Measurements from ENCODE around the gene RHBDL2. TPM values are rescaled to one million over a fixed set of nuclear protein-coding genes. Genes with fewer than 3 reads are reported as not detected.

Gene RHBDL2
- total RNA-seq, 2 experiments from 2014 or later = not detected

DNA sequence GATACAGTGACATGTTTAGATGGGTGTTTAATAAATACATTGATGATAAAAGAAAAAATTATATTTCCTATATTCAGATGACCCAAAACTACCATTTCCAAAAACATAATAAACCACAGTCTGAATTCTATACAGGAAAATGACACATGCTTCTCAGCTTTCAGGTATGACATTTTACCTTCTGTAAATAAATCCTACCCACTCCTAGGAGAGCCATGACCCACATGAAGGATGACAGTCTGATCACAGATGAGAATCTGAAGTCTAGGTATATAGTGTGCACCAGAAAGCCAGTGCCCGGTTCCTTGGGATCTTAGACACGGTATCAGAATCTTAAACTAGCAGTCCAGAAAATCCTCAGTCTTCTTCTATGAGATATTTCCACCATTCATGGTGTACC, 56.5 kb downstream of the RHBDL2 start:
- DNase-seq = no peak
- Mint-ChIP-seq H3K9me3 (no peaks in the 10 kb centered on the region), H3K36me3 (ENCODE audit: low read depth) (no peaks in the 10 kb centered on the region), H3K27ac (no peak overlapping the region), H3K4me3 (no peak overlapping the region), H3K4me1 (ENCODE audit: low read depth) (no peaks in the 10 kb centered on the region), H3K27me3 (no peaks in the 10 kb centered on the region)
- Histone ChIP-seq H3K9me3 (ENCODE audit: control insufficient read depth in 1 of 2, insufficient read depth in 1 of 2, low read length in 2 of 2) (no peaks in the 10 kb centered on the region), H3K27me3 (ENCODE audit: control insufficient read depth in 1 of 2, insufficient read depth in 2 of 2, low read length in 2 of 2) (no peaks in the 10 kb centered on the region), H3K27ac (ENCODE audit: low read depth in 1 of 2, low read length in 2 of 2) (no peak overlapping the region), H3K36me3 (ENCODE audit: insufficient read depth, low read length) (no peaks in the 10 kb centered on the region), H3K4me3 (ENCODE audit: low read length) (no peak overlapping the region), H3K4me1 (ENCODE audit: insufficient read depth, low read length) (no peaks in the 10 kb centered on the region)
- ATAC-seq (ENCODE audit: poor library complexity) = no peak
- CTCF ChIA-PET = no interaction called here
- TF ChIP-seq, protein P1, sequence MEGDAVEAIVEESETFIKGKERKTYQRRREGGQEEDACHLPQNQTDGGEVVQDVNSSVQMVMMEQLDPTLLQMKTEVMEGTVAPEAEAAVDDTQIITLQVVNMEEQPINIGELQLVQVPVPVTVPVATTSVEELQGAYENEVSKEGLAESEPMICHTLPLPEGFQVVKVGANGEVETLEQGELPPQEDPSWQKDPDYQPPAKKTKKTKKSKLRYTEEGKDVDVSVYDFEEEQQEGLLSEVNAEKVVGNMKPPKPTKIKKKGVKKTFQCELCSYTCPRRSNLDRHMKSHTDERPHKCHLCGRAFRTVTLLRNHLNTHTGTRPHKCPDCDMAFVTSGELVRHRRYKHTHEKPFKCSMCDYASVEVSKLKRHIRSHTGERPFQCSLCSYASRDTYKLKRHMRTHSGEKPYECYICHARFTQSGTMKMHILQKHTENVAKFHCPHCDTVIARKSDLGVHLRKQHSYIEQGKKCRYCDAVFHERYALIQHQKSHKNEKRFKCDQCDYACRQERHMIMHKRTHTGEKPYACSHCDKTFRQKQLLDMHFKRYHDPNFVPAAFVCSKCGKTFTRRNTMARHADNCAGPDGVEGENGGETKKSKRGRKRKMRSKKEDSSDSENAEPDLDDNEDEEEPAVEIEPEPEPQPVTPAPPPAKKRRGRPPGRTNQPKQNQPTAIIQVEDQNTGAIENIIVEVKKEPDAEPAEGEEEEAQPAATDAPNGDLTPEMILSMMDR (IDR thresholded peaks at IDR 0.05) = no peak
- POLR2A ChIA-PET = no interaction called here
- intact Hi-C loops (cut with DNase I, micrococcal nuclease) = no loop called here

DNA sequence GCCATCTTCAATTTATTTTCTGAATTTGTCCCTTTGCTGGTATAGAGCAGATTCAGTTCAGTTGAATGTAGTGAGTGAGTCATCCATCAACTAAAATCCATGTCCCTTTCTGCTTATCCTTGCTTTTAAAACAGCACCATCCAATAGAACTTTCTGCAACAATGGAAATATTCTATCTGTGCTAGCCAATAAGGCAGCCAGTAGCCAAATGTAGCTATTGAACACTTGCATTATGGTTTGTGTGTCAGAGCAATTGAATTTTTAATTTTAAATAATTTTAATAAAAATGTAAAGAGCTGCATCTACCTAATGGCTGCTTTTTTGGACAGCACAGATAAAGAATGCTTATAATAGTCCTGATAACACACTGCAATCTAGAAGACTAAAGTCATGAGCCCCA, 60.1 kb downstream of the RHBDL2 start, which contains the start of gene GJA9:
Gene GJA9, minus strand, starts transcription at position 101 of the 400 bp plus-strand sequence. CDS start 5,489 bp downstream, outside the sequence.
- intact Hi-C loops (cut with DNase I, micrococcal nuclease) = no loop called here
- Mint-ChIP-seq H3K27ac (no peak within 1 kb of the TSS), H3K27me3 (no peaks in the 10 kb centered on the region), H3K4me1 (ENCODE audit: low read depth) (no peaks in the 10 kb centered on the region), H3K36me3 (ENCODE audit: low read depth) (no peaks in the 10 kb centered on the region), H3K9me3 (no peaks in the 10 kb centered on the region), H3K4me3 (no peak within 1 kb of the TSS)
- ATAC-seq (ENCODE audit: poor library complexity) (no peak), DNase-seq (no peak)
- TF ChIP-seq, protein P1 (IDR thresholded peaks at IDR 0.05) = no peak
- ChIA-PET CTCF (interaction anchor here (1.0 to 1.3 kb wide), 3 partner anchors 11 to 211 kb away, joined by 3 read pairs; no protein-coding TSS in a partner anchor), POLR2A (interaction anchor here (0.6 to 1.2 kb wide), 2 partner anchors 18 to 211 kb away, joined by 3 to 4 read pairs; no protein-coding TSS in a partner anchor)
- no peaks in the 10 kb centered on the region for H3K4me1 ChIP-seq (ENCODE audit: insufficient read depth, low read length)
- H3K27me3 ChIP-seq (ENCODE audit: control insufficient read depth in 1 of 2, insufficient read depth in 2 of 2, low read length in 2 of 2) = no peaks in the 10 kb centered on the region
- H3K27ac ChIP-seq (ENCODE audit: low read depth in 1 of 2, low read length in 2 of 2) = no peak within 1 kb of the TSS
- H3K36me3 ChIP-seq (ENCODE audit: insufficient read depth, low read length) = no peaks in the 10 kb centered on the region
- H3K9me3 ChIP-seq (ENCODE audit: control insufficient read depth in 1 of 2, insufficient read depth in 1 of 2, low read length in 2 of 2) = no peaks in the 10 kb centered on the region
- no peak within 1 kb of the TSS for H3K4me3 ChIP-seq (ENCODE audit: low read length)

DNA sequence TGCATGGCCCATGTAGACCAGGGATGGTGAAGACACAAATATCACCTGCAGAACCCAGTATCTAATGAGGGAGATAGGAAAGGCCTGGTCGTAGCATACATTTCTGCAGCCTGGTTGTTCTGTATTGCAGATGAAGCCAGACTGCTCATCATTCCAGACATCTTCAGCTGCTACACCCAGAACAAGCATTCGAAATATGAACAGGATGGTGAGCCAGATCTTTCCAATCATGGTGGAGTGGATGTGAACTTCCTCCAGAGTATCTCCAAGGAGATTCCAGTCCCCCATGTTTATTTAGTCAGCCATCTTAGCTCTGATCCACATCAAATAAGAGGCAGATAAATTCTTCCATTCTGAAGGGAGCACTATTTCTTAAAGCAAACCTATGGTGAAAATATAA, 65.8 kb downstream of the RHBDL2 start:
- no peaks in the 10 kb centered on the region for H3K9me3 ChIP-seq (ENCODE audit: control insufficient read depth in 1 of 2, insufficient read depth in 1 of 2, low read length in 2 of 2)
- peak overlapping the region; percentile 59 for H3K4me3 Mint-ChIP-seq
- POLR2A ChIA-PET = interaction anchor here (1.4 kb wide), 1 partner anchor 150 kb away, joined by 3 read pairs; the partner anchor contains the start of gene NDUFS5
- H3K4me3 ChIP-seq (ENCODE audit: low read length) = no peak overlapping the region
- TF ChIP-seq, protein P1 (IDR thresholded peaks at IDR 0.05) = no peak
- intact Hi-C loops (cut with DNase I, micrococcal nuclease) = no loop called here
- no peak overlapping the region for H3K27ac Mint-ChIP-seq
- no peaks in the 10 kb centered on the region for H3K27me3 ChIP-seq (ENCODE audit: control insufficient read depth in 1 of 2, insufficient read depth in 2 of 2, low read length in 2 of 2)
- no peak overlapping the region for H3K27ac ChIP-seq (ENCODE audit: low read depth in 1 of 2, low read length in 2 of 2)
- H3K36me3 Mint-ChIP-seq (ENCODE audit: low read depth) = peaks cover 10% of the 10 kb centered on the region
- peaks cover 17% of the 10 kb centered on the region for H3K4me1 ChIP-seq (ENCODE audit: insufficient read depth, low read length)
- ATAC-seq (ENCODE audit: poor library complexity) (no peak), DNase-seq (no peak)
- H3K36me3 ChIP-seq (ENCODE audit: insufficient read depth, low read length) = no peaks in the 10 kb centered on the region
- CTCF ChIA-PET = no interaction called here
- H3K4me1 Mint-ChIP-seq (ENCODE audit: low read depth) = peaks cover 29% of the 10 kb centered on the region
- H3K27me3 Mint-ChIP-seq = no peaks in the 10 kb centered on the region
- H3K9me3 Mint-ChIP-seq = no peaks in the 10 kb centered on the region

Measured in CD4-positive, alpha-beta T cell (primary cell).